GM23338 (cell line): ENCODE measurements around the gene DGKD.

Source experiments
- CREB1 ChIP-seq: fragments of 250-450 bp; sonication (Bioruptor Pico); IDR thresholded peaks from 2 replicates; pipeline ENCODE4 v1.5.0; 2020; ENCODE audit warnings: low read depth, mild to moderate bottlenecking, moderate library complexity
- ETS1 ChIP-seq: IDR thresholded peaks from 2 replicates; pipeline ENCODE4 v1.6.1; 2016; ENCODE audit warnings: antibody characterized with exemption
- EZH2 ChIP-seq: fragments of 200-600 bp; sonication (generic); IDR thresholded peaks from one replicate; pipeline ENCODE4 v1.8.0; 2017; ENCODE audit warnings: antibody characterized with exemption, mild to moderate bottlenecking, low read depth; ENCODE audit not compliant: unreplicated experiment
- POLR2AphosphoS5 ChIP-seq: IDR thresholded peaks from 2 replicates; pipeline ENCODE4 v1.6.1; 2016; ENCODE audit warnings: antibody characterized with exemption, low read depth
- REST ChIP-seq: IDR thresholded peaks from one replicate; pipeline ENCODE4 v1.6.1; 2018; ENCODE audit warnings: antibody characterized with exemption; ENCODE audit not compliant: unreplicated experiment
- ZNF331 ChIP-seq: fragments of 250-450 bp; sonication (Bioruptor Pico); IDR thresholded peaks from 2 replicates; pipeline ENCODE4 v1.5.0; 2020; ENCODE audit warnings: low read depth, mild to moderate bottlenecking, moderate library complexity
- TF ChIP-seq, protein P1 (sequence below), 2 experiments: fragments of 200-600 bp in 1 of 2; sonication (generic) in 1 of 2; conservative IDR thresholded peaks; 2 replicates each; pipeline versions ENCODE4 v1.5.1 to v1.6.1; 2016 to 2017; ENCODE audit warnings: antibody characterized with exemption in 2 of 2, low read depth in 2 of 2, mild to moderate bottlenecking in 2 of 2, moderate library complexity in 1 of 2

GRCh38 chr2:233414273-233414654 is 60.0 kb downstream of the DGKD start:
- TF ChIP-seq, protein P1, sequence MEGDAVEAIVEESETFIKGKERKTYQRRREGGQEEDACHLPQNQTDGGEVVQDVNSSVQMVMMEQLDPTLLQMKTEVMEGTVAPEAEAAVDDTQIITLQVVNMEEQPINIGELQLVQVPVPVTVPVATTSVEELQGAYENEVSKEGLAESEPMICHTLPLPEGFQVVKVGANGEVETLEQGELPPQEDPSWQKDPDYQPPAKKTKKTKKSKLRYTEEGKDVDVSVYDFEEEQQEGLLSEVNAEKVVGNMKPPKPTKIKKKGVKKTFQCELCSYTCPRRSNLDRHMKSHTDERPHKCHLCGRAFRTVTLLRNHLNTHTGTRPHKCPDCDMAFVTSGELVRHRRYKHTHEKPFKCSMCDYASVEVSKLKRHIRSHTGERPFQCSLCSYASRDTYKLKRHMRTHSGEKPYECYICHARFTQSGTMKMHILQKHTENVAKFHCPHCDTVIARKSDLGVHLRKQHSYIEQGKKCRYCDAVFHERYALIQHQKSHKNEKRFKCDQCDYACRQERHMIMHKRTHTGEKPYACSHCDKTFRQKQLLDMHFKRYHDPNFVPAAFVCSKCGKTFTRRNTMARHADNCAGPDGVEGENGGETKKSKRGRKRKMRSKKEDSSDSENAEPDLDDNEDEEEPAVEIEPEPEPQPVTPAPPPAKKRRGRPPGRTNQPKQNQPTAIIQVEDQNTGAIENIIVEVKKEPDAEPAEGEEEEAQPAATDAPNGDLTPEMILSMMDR (conservative IDR thresholded peaks at IDR 0.05; ENCODE audit: low read depth in 2 of 2), result 0 out of 4 replicates have a peak, but pooled peaks of 1 of the 2 experiments have one; percentile 6
- TF ChIP-seq POLR2AphosphoS5, result no peak
- TF ChIP-seq EZH2, result no peak
- no peak for TF ChIP-seq CREB1 (CRISPR knock-in tag)
- TF ChIP-seq ETS1, result no peak
- no peak for TF ChIP-seq REST
- TF ChIP-seq ZNF331 (CRISPR knock-in tag), result no peak
